Astrocyte of the spinal cord (primary cell): Measurements from ENCODE around the gene SEMA6A.
"Not testable (repeated sequence)": the region's sequence is repeated elsewhere in the genome, so short reads cannot be mapped to it uniquely, and the experiment has no call there.

Experiments
- DNase-seq: peaks from one replicate; pipeline ENCODE4 v3.0.0; 2011; ENCODE audit warnings: low read depth, low spot score
- H3K4me3 ChIP-seq: 2 replicates; pipeline ENCODE4 v1.5.1; 2011; ENCODE audit warnings: low read depth, mild to moderate bottlenecking, low read length, moderate library complexity
- in situ Hi-C: cut with HindIII; loops from 2 replicates; pipeline ENCODE4 v1.10.0; 2017; ENCODE audit warnings: low sequenced_read_pairs
- TF ChIP-seq, protein P1 (sequence below): IDR thresholded peaks from 2 replicates; pipeline ENCODE4 v1.5.1; 2012; ENCODE audit warnings: low read depth, mild to moderate bottlenecking, low read length, inconsistent platforms

Gene SEMA6A

DNA sequence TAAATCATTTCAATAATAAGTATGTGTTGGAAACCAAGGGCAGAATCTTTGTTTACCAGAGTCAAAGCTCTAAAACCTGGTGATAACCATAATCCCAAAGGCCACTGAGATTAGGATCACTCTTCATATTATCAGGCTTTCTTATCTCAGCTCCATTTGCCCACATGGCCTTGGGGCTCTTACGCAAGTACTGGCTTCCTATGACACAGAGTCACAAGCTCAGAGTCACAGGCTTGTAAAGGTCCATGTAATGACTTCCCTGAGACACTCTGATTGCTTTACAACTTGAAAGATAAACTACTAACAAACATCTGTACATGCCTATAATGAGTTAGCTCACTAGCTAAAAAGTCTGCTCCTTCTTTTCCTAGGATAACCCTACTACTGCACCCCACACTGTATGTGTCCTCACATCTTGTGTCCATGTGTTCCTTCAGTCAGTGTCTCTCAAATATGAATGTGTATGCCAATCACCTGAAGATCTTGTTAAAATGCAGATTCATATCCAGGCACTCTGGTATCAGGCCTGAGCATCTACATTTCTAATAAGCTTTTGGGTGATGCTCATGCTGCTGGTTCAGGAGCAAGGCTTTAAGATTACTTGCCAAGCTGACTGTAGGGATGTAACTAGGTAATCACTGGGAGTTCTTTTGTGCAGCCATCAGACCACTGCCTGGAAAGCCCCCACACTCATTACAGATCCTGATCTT is 28.4 kb downstream of the SEMA6A start:
- in situ Hi-C loops, result no loop called here
- DNase-seq, result no peak
- H3K4me3 ChIP-seq, result no peak overlapping the region
- TF ChIP-seq, protein P1, sequence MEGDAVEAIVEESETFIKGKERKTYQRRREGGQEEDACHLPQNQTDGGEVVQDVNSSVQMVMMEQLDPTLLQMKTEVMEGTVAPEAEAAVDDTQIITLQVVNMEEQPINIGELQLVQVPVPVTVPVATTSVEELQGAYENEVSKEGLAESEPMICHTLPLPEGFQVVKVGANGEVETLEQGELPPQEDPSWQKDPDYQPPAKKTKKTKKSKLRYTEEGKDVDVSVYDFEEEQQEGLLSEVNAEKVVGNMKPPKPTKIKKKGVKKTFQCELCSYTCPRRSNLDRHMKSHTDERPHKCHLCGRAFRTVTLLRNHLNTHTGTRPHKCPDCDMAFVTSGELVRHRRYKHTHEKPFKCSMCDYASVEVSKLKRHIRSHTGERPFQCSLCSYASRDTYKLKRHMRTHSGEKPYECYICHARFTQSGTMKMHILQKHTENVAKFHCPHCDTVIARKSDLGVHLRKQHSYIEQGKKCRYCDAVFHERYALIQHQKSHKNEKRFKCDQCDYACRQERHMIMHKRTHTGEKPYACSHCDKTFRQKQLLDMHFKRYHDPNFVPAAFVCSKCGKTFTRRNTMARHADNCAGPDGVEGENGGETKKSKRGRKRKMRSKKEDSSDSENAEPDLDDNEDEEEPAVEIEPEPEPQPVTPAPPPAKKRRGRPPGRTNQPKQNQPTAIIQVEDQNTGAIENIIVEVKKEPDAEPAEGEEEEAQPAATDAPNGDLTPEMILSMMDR, result no peak

DNA sequence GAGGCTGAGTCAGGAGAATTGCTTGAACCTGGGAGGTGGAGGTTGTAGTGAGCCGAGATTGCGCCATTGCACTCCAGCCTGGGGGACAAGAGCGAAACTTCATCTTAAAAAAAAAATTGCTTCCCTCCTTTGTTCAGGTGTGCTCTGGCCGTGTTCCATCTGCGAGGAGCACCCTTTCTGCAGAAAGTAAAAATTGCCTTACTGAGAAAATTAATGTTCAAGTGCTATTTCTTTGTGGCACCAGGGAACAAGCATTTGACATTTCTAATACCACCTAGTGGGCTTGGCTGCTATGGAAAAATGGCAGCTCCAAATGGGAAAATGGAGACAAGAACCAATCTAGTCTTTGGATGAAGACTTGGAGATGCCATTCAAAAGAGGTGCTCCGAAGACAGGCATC is 29.2 kb downstream of the SEMA6A start:
- H3K4me3 ChIP-seq, DNase-seq, in situ Hi-C loops: not testable (repeated sequence)

DNA sequence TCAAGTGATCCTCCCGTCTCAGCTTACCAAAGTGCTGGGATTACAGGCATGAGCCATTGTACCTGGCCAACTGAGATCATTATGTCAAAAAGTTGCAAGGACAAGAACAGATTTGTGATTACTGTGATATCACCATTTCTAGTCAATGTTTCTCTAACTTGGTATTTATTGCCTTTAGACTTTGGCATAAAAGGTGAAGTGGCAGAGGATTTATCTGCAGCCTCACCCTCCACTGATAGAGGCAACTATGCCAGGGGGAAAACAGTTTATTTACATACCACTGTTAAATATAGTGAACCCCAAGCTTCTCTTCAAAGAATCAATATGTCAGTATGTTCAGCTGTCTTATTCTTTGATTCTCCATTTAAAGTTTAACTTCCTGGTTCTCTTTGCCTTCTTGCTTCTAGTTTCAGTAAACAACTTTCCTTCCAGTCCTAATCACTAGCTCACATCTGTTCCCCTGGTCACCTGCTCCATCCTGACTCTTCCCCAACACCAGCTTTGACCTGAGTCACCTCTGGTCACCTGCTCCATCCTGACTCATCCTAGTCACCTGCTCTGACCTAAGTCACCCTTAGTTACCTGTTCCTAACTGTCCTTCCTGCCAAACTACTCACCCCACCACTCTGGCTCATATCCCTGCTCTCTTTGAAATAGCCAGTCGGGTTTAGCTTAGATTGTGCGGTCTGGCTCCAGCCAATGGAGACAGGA is 29.9 kb downstream of the SEMA6A start:
- in situ Hi-C loops, result no loop called here
- no peak overlapping the region for H3K4me3 ChIP-seq
- no peak for DNase-seq
- TF ChIP-seq, protein P1, result no peak

DNA sequence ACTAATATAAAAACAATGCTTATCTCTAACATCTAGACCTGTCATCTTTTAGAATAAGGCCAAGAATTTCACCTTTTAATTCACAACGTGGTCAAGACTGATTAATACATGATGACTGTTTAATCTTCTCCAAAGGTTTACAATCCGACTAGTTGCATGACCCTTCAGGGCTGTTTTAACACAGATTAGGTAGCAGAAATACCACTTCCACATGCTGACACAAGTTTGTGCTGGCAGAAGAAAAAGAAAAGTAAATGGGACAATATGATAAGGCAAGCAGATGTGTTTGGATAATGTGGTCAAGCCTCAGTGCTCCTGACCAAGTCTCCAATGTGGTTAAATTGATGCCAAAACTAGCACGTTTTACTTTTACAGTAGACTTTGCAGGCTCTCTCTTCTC is 31.1 kb downstream of the SEMA6A start:
- peak; percentile 52 for DNase-seq
- TF ChIP-seq, protein P1, result no peak
- in situ Hi-C loops, result no loop called here
- H3K4me3 ChIP-seq, result no peak overlapping the region

DNA sequence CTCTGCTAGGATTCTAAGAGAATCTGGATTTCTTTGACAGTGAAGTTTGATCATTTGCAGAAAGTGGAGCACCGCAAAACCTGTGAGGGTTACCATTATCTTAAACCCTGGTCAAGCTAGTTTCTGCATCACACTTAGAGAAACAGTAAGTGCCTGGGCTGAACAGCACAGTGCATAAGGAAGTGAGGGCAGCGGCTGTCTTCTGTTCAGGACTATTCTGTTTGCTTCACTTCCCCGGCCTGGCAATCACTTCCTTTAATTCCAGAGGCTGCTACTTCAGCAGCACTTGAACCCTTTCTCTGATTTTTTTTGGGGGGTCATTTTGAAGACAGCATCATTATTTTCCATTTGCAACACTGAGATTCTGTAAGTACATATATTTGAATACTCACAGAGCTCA is 32.0 kb downstream of the SEMA6A start:
- H3K4me3 ChIP-seq, result no peak overlapping the region
- in situ Hi-C loops, result no loop called here
- TF ChIP-seq, protein P1, result no peak
- no peak for DNase-seq

DNA sequence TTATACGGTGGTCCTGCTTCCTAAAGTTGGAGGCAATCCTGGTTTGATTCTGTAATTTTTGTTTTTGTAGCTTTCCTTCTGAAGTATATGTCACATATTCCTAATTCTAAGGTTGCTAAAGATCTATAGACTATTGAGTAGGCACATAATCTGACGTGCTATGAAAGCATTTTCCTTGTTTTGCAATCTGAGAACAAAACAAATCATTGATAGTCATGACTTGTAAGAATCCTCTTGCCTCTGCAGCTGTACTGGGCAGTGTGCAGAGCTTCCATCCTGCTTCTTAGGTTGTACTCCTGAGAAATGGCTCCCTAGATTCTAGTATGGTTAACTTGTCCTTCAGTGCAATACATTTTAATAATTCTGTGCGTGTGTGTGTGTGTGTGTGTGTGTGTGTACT is 35.4 kb downstream of the SEMA6A start:
- no peak overlapping the region for H3K4me3 ChIP-seq
- no peak for DNase-seq
- TF ChIP-seq, protein P1, result no peak
- in situ Hi-C loops, result no loop called here
